Medulla oblongata (tissue), 1 donor: ENCODE data around the gene ZFP64.

Source experiments
- DNase-seq: peaks from one replicate; pipeline ENCODE4 v3.0.0-alpha.2; 2015; ENCODE audit errors: extremely low spot score

ZFP64 gene

GRCh38 chr20:52104546-52105441 lies 86.8 kb downstream of the ZFP64 start:
- DNase-seq = no peak

DNA sequence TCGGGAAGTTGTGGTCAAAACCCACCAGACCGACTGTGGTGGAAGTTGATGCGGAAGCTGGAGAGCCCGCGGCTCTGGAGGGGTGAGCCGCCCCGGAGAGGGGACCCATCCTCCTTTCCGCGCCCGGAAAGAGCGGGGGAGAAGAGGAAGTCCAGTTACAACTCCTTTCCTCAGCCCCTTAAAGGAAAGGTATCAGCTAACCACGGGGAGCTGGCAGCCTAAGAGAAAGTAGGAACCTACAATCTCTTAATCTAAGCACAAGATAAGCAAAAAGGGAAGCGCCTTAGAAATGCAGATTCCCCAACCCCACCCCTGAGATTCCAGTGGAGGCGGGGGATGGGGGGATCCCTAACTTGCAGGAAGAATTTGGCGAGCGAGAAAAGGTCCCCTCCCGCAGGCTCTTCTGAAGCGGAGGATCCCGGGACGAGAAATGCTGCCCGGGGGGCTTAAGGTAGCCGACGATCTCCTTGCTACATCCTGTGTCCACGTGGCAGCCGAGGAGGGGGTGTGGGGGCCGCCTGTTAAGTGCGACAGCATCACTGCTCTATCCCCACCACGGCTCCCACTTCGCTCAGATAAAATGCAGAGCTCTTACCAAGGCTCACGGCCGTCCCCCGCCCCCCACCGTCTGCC lies 87.5 kb downstream of the ZFP64 start:
- no peak for DNase-seq

GRCh38 chr20:52103335-52103912 lies 88.2 kb downstream of the ZFP64 start:
- no peak for DNase-seq

DNA sequence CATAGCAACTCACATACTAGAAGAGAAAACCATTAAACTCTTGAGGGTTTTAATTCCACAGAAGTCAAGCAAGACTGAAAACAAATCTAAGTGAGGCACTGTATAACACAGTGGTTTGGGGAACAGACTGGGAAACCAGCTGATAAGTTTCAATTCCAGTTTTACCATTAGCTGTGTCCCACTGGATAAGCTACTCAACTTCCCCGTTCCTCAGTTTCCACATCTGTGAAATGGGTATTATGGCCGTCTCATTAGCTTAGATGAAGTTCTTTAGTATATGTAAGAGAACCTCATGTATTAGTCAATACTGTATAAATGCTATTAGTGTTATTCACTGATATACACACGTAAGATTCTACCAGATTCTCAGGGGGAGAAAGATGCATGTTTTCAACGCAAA lies 89.0 kb downstream of the ZFP64 start:
- no peak for DNase-seq

DNA sequence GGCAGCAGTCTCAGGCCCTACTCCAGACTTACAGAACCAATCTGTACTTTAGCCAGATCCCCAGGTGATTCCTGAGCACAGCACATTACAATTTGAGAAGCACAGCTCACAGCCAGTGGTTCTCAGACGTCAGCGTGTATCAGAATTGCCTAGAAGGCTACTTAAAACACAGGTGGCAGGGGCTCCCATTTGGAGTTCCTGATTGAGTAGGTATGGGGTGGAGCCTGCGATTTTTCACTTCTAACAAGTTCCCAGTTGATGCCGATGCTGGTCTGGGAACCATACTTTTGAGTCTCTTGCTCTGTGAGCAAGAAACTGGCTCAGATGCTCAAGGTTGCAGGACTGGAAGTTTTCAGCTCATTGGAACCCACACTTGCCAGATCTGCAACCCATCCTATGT lies 89.5 kb downstream of the ZFP64 start:
- no peak for DNase-seq
